ENCODE results near the gene SPINK6. TPM values are rescaled to one million over a fixed set of nuclear protein-coding genes. Genes with fewer than 3 reads are reported as not detected.

Gene SPINK6
- total and polyA plus RNA-seq, 2 of the 8 experiments (the other 6 are each of a cell fraction or from before 2014, with no cell fraction given): not detected

DNA sequence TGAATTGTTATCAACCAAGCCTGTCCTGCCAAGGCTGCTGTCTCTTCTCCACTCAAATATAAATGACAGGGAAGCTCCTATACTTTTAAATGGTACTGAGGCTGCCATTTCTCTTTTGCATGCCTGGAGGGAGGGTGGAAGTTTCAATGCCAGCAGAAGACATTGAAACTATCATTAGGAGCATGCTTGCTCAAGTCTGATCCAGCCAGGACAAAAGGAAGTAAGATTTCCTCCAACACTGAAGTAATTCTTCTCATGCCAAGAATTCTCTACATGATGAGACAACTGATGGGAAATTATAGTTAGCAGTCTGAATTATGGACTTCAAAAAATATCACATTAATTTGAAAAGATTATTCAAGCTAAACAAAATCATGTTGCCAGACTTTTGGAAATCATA is 5.4 kb downstream of the SPINK6 start:
- H3K4ac ChIP-seq (replicated peaks; ENCODE audit: insufficient read length, low read depth, low read length): no peak overlapping the region
- H3K9ac ChIP-seq (replicated peaks in 1 of 4; ENCODE audit: extremely low read depth in 1 of 4, low read depth in 3 of 4, low read length in 3 of 4): no peak overlapping the region
- H2AFZ ChIP-seq (ENCODE audit: low read length): no peak overlapping the region
- FAIRE-seq (no peak), DNase-seq (ENCODE audit: low read depth in 1 of 2, low spot score in 2 of 2) (no peak)
- TF ChIP-seq POLR2AphosphoS5 (IDR thresholded peaks at IDR 0.05; ENCODE audit: low read depth, low read length): no peak
- H3K56ac ChIP-seq (replicated peaks; ENCODE audit: insufficient read length, low read depth, low read length): no peak overlapping the region
- no peak overlapping the region for H2BK12ac ChIP-seq (ENCODE audit: low read depth, low read length)
- no peak overlapping the region for H3K4me2 ChIP-seq (ENCODE audit: insufficient read depth in 1 of 2, low read depth in 2 of 2, low read length in 2 of 2)
- no peaks in the 10 kb centered on the region for H4K20me1 ChIP-seq (replicated peaks in 1 of 2; ENCODE audit: control insufficient read depth in 1 of 2, insufficient read depth in 2 of 2, low read length in 2 of 2)
- H4K5ac ChIP-seq (ENCODE audit: insufficient read length, low read depth, low read length): no peak overlapping the region
- no peak overlapping the region for H3K4me3 ChIP-seq (ENCODE audit: extremely low read depth in 1 of 4, insufficient read depth in 2 of 4, low read depth in 3 of 4, low read length in 4 of 4)
- ChIA-PET CTCF (ENCODE audit: partially characterized antibody) (no interaction called here), POLR2A (ENCODE audit: partially characterized antibody) (no interaction called here)
- no peak overlapping the region for H3K18ac ChIP-seq (ENCODE audit: extremely low read depth, low read length)
- no peak overlapping the region for H2BK20ac ChIP-seq (ENCODE audit: low read length)
- H4K91ac ChIP-seq (replicated peaks; ENCODE audit: insufficient read length, low read length): no peak overlapping the region
- no peak overlapping the region for H3K23ac ChIP-seq (ENCODE audit: insufficient read length)
- no peaks in the 10 kb centered on the region for H3K27me3 ChIP-seq (replicated peaks in 1 of 4; ENCODE audit: control insufficient read depth in 3 of 4, extremely low read depth in 1 of 4, insufficient read depth in 3 of 4, low read length in 3 of 4)
- no peak overlapping the region for H2AK5ac ChIP-seq (ENCODE audit: low read depth, low read length)
- no peak overlapping the region for H2BK120ac ChIP-seq (replicated peaks; ENCODE audit: low read depth, low read length)
- no peaks in the 10 kb centered on the region for H3K79me1 ChIP-seq (ENCODE audit: low read depth, low read length)
- H3K14ac ChIP-seq (ENCODE audit: insufficient read length): no peak overlapping the region
- no peaks in the 10 kb centered on the region for H3K23me2 ChIP-seq (ENCODE audit: low read depth, low read length)
- no peaks in the 10 kb centered on the region for H3K79me2 ChIP-seq (ENCODE audit: control insufficient read depth in 1 of 2, insufficient read depth in 2 of 2, low read length in 2 of 2)
- no peaks in the 10 kb centered on the region; a peak in 1 of 8 replicates for H3K36me3 ChIP-seq (ENCODE audit: control insufficient read depth in 2 of 4, insufficient read depth in 4 of 4, low read length in 3 of 4)
- no peak overlapping the region for H2BK5ac ChIP-seq (ENCODE audit: low read depth, low read length)
- H3K27ac ChIP-seq (ENCODE audit: low read depth, low read length): no peak overlapping the region
- H4K8ac ChIP-seq (ENCODE audit: extremely low read depth, insufficient read depth, low read length): no peak overlapping the region
- H3K9me3 ChIP-seq (ENCODE audit: insufficient read depth in 2 of 2, low read depth in 1 of 2, low read length in 1 of 2): no peaks in the 10 kb centered on the region
- no peak overlapping the region for H2BK15ac ChIP-seq (ENCODE audit: low read length)
- no peaks in the 10 kb centered on the region for H3K4me1 ChIP-seq (replicated peaks in 1 of 4; ENCODE audit: control insufficient read depth in 3 of 4, insufficient read depth in 4 of 4, low read length in 3 of 4)

All from H1 (cell line).